Esophagus squamous epithelium (tissue), 4 donors: ENCODE data around the gene FMN2.

Experiments
- POLR2A ChIP-seq, 4 donors: fragments of 450-650 bp; IDR thresholded peaks; one replicate each; pipeline ENCODE4 v1.6.1; 2017; ENCODE audit warnings: antibody characterized with exemption in 4 of 4, mild to moderate bottlenecking in 4 of 4, moderate library complexity in 3 of 4
- TF ChIP-seq, protein P1 (sequence below), 6 experiments: fragments of 450-650 bp in 4 of 6; fragments of 200-600 bp in 2 of 6; sonication (generic) in 2 of 6; IDR thresholded peaks; one replicate each; pipeline ENCODE4 v1.5.1; 2016 to 2019; ENCODE audit warnings: antibody characterized with exemption in 6 of 6, mild to moderate bottlenecking in 4 of 6, moderate library complexity in 4 of 6

GRCh38 chr1:240074422-240074821 lies 17.3 kb upstream of the FMN2 start:
- TF ChIP-seq, protein P1, sequence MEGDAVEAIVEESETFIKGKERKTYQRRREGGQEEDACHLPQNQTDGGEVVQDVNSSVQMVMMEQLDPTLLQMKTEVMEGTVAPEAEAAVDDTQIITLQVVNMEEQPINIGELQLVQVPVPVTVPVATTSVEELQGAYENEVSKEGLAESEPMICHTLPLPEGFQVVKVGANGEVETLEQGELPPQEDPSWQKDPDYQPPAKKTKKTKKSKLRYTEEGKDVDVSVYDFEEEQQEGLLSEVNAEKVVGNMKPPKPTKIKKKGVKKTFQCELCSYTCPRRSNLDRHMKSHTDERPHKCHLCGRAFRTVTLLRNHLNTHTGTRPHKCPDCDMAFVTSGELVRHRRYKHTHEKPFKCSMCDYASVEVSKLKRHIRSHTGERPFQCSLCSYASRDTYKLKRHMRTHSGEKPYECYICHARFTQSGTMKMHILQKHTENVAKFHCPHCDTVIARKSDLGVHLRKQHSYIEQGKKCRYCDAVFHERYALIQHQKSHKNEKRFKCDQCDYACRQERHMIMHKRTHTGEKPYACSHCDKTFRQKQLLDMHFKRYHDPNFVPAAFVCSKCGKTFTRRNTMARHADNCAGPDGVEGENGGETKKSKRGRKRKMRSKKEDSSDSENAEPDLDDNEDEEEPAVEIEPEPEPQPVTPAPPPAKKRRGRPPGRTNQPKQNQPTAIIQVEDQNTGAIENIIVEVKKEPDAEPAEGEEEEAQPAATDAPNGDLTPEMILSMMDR (IDR thresholded peaks at IDR 0.05) = no peak
- TF ChIP-seq POLR2A (IDR thresholded peaks at IDR 0.05) = no peak
